ENCODE results near the gene FRMD1.

GRCh38 chr6:168009331-168009730 lies 69.7 kb downstream of the FRMD1 start:
- no peak for TF ChIP-seq CTCF (IDR thresholded peaks at IDR 0.05; ENCODE audit: insufficient read depth, low read length)
- TF ChIP-seq POLR2AphosphoS5 (IDR thresholded peaks at IDR 0.05; ENCODE audit: low read depth): no peak
- TF ChIP-seq GABPA (IDR thresholded peaks at IDR 0.05; ENCODE audit: low read depth): no peak
- TF ChIP-seq REST (IDR thresholded peaks at IDR 0.05; ENCODE audit: insufficient replicate concordance, low read depth): no peak
